A673 (cell line): ENCODE results near the gene ZNF730. TPM values are rescaled to one million over a fixed set of nuclear protein-coding genes. Genes with fewer than 3 reads are reported as not detected.

Experiments used
- BruUV-seq: library from RNA; stranded (reverse); fragments of 400-500 nt; replicated peaks from 2 replicates; lab custom pipeline; 2021; lab: Mats Ljungman, UMichigan
- CTCF ChIA-PET: fragments of 300-600 bp; sonication (Branson Sonifier 250); formaldehyde crosslinking; loops from one replicate; lab custom pipeline; 2022; ENCODE audit warnings: antibody characterized with exemption; lab: Charles Lee
- POLR2A ChIA-PET: fragments of 300-600 bp; sonication (Branson Sonifier 250); formaldehyde crosslinking; loops from one replicate; lab custom pipeline; 2022; ENCODE audit warnings: antibody characterized with exemption; ENCODE audit not compliant: low non-redundant PET; lab: Charles Lee
- DNase-seq: peaks from one replicate; pipeline ENCODE4 v3.0.0-alpha.2; 2015; ENCODE audit warnings: low spot score
- H3K27ac ChIP-seq: fragments of 200-600 bp; sonication (generic); 2 replicates; pipeline ENCODE4 v1.5.1; 2016; ENCODE audit warnings: mixed run types, low read depth, mild to moderate bottlenecking, mixed read lengths, antibody characterized with exemption, low read length; ENCODE audit not compliant: poor library complexity, severe bottlenecking
- H3K27me3 ChIP-seq: fragments of 200-600 bp; sonication (generic); replicated peaks from 2 replicates; pipeline ENCODE4 v1.6.1; 2017; ENCODE audit warnings: mixed run types, low read depth, mild to moderate bottlenecking, mixed read lengths, antibody characterized with exemption, low read length; ENCODE audit not compliant: insufficient read depth, poor library complexity
- H3K36me3 ChIP-seq: fragments of 200-600 bp; sonication (generic); 2 replicates; pipeline ENCODE4 v1.6.1; 2016; ENCODE audit warnings: mixed run types, mild to moderate bottlenecking, mixed read lengths, antibody characterized with exemption, low read length; ENCODE audit not compliant: insufficient read depth, poor library complexity, severe bottlenecking
- H3K4me1 ChIP-seq: fragments of 200-600 bp; sonication (generic); 2 replicates; pipeline ENCODE4 v1.6.1; 2017; ENCODE audit warnings: mixed run types, mild to moderate bottlenecking, mixed read lengths, antibody characterized with exemption, low read length; ENCODE audit not compliant: insufficient read depth, poor library complexity, severe bottlenecking
- H3K4me3 ChIP-seq: fragments of 200-600 bp; sonication (generic); 2 replicates; pipeline ENCODE4 v1.5.1; 2016; ENCODE audit warnings: low read depth, mixed run types, mild to moderate bottlenecking, mixed read lengths, low read length; ENCODE audit not compliant: poor library complexity, severe bottlenecking
- H3K9me3 ChIP-seq: fragments of 200-600 bp; sonication (generic); 2 replicates; pipeline ENCODE4 v1.6.1; 2016; ENCODE audit warnings: mixed run types, low read depth, mild to moderate bottlenecking, mixed read lengths, antibody characterized with exemption, low read length; ENCODE audit not compliant: poor library complexity, severe bottlenecking
- CTCF ChIP-seq: fragments of 300-800, 200-600 bp; sonication (generic); conservative IDR thresholded peaks from 2 replicates; pipeline ENCODE4 v1.5.1; 2017; ENCODE audit warnings: low read depth, mild to moderate bottlenecking, antibody characterized with exemption, low read length, moderate library complexity, mixed read lengths
- EZH2 ChIP-seq: fragments of 200-600 bp; sonication (generic); IDR thresholded peaks from 2 replicates; pipeline ENCODE4 v1.6.1; 2017; ENCODE audit warnings: borderline replicate concordance, low read depth, mild to moderate bottlenecking, mixed read lengths, antibody characterized with exemption, low read length; ENCODE audit not compliant: poor library complexity, severe bottlenecking
- intact Hi-C: fragments of 100-400 bp; cut with micrococcal nuclease; formaldehyde crosslinking; loops from one replicate; pipeline ENCODE4 v1.10.0; 2022; ENCODE audit not compliant: unreplicated experiment
- total RNA-seq: library from RNA; stranded (reverse); gene quantifications from 2 replicates; pipeline ENCODE4 v1.2.3, GENCODE V29; 2021

ZNF730 gene
- total RNA-seq, 1 experiment from 2014 or later = 8.7 TPM

GRCh38 chr19:23098286-23098685 is 18.5 kb upstream of the ZNF730 start:
- TF ChIP-seq EZH2 (no peak), CTCF (no peak)
- Histone ChIP-seq H3K36me3 (peaks cover 23% of the 10 kb centered on the region), H3K4me3 (no peak overlapping the region), H3K9me3 (peaks cover 7% of the 10 kb centered on the region), H3K27me3 (no peaks in the 10 kb centered on the region), H3K4me1 (no peaks in the 10 kb centered on the region), H3K27ac (no peak overlapping the region)
- CTCF ChIA-PET = no interaction called here
- BruUV-seq = no TSS peak
- DNase-seq = no peak
- POLR2A ChIA-PET = no interaction called here
- intact Hi-C loops = no loop called here

DNA sequence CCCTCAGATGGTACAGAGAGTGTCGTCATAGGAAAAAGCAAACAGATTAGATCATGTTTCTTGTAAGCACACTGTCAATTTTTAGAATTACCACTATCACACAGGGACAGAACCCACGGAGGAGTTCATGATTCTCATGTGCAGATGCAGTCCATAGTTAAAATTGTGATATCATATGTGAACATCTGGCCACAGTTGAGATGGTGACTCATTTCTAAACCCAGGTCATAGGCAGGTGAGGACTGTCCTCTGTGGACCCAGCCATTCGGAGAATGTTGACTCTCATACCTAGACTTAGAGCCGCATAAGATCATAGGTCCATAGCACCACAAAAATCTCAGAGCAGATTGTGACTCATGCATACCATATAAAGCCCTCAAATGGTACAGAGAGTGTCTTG is 17.8 kb upstream of the ZNF730 start:
- H3K4me3 ChIP-seq = no peak overlapping the region
- no TSS peak for BruUV-seq

GRCh38 chr19:23099966-23100365 is 16.9 kb upstream of the ZNF730 start:
- CTCF ChIA-PET = no interaction called here
- POLR2A ChIA-PET = no interaction called here
- H3K9me3 ChIP-seq = no peaks in the 10 kb centered on the region
- no peak overlapping the region for H3K27ac ChIP-seq
- intact Hi-C loops = no loop called here
- DNase-seq = no peak
- H3K4me1 ChIP-seq = no peaks in the 10 kb centered on the region
- H3K27me3 ChIP-seq = no peaks in the 10 kb centered on the region
- H3K36me3 ChIP-seq = peaks cover 16% of the 10 kb centered on the region
- no peak overlapping the region for H3K4me3 ChIP-seq
- TF ChIP-seq EZH2 (no peak), CTCF (no peak)
- no TSS peak for BruUV-seq

More for the DNA sequence above, 17.8 kb upstream of the ZNF730 start:
- H3K27me3 ChIP-seq = no peaks in the 10 kb centered on the region
- ChIA-PET CTCF (no interaction called here), POLR2A (no interaction called here)
- no peaks in the 10 kb centered on the region for H3K4me1 ChIP-seq
- no peak for DNase-seq
- peaks cover 22% of the 10 kb centered on the region for H3K36me3 ChIP-seq
- intact Hi-C loops = no loop called here
- H3K9me3 ChIP-seq = peaks cover under 1% of the 10 kb centered on the region
- TF ChIP-seq CTCF (no peak), EZH2 (no peak)
- H3K27ac ChIP-seq = no peak overlapping the region
